OCI-LY3 (cell line): Measurements from ENCODE around the gene BCR.

Experiments used
- H2AFZ ChIP-seq: fragments of 200-600, 300-600 bp; shearing (Covaris generic); 2 replicates; pipeline ENCODE4 v1.6.0; 2014; ENCODE audit warnings: antibody characterized with exemption, low read depth, low read length
- H3K27ac ChIP-seq: fragments of 200-600, 300-600 bp; sonication (generic); 2 replicates; pipeline ENCODE4 v1.5.1; 2014; ENCODE audit warnings: mild to moderate bottlenecking, low read length, moderate library complexity, mixed read lengths
- H3K27me3 ChIP-seq: fragments of 200-600, 300-600 bp; sonication (generic); 2 replicates; pipeline ENCODE4 v1.6.1; 2014; ENCODE audit warnings: low read depth, low read length, mixed read lengths
- H3K36me3 ChIP-seq: fragments of 200-600, 300-600 bp; sonication (generic); replicated peaks from 2 replicates; pipeline ENCODE3; 2014; ENCODE audit warnings: low read depth, low read length, mixed read lengths
- H3K4me1 ChIP-seq: fragments of 300-600, 200-600 bp; sonication (generic); 2 replicates; pipeline ENCODE4 v1.6.1; 2014; ENCODE audit warnings: low read length, mixed read lengths
- H3K4me2 ChIP-seq: fragments of 200-600, 300-600 bp; sonication (generic); 2 replicates; pipeline ENCODE4 v1.6.1; 2014; ENCODE audit warnings: low read length, mixed read lengths
- H3K4me3 ChIP-seq: fragments of 300-600, 200-600 bp; sonication (generic); 2 replicates; pipeline ENCODE4 v1.5.1; 2014; ENCODE audit warnings: antibody characterized with exemption, mild to moderate bottlenecking, low read length, moderate library complexity
- H3K79me2 ChIP-seq: fragments of 300-600, 200-600 bp; shearing (Covaris generic); 2 replicates; pipeline ENCODE4 v1.6.1; 2014; ENCODE audit warnings: mild to moderate bottlenecking, low read length, mixed read lengths
- H3K9ac ChIP-seq: fragments of 300-600, 200-600 bp; shearing (Covaris generic); 2 replicates; pipeline ENCODE4 v1.6.0; 2014; ENCODE audit warnings: mild to moderate bottlenecking, low read length, moderate library complexity
- H3K9me3 ChIP-seq: fragments of 200-600, 300-600 bp; shearing (Covaris generic); 2 replicates; pipeline ENCODE4 v1.6.1; 2014; ENCODE audit warnings: low read length, mixed read lengths; ENCODE audit not compliant: insufficient read depth
- H4K20me1 ChIP-seq: fragments of 200-600, 300-600 bp; sonication (generic); 2 replicates; pipeline ENCODE4 v1.6.1; 2016; ENCODE audit warnings: low read length, mixed read lengths; ENCODE audit not compliant: insufficient read depth
- CTCF ChIP-seq: fragments of 200-600, 300-600 bp; sonication (generic); IDR thresholded peaks from 2 replicates; pipeline ENCODE4 v1.5.1; 2014; ENCODE audit warnings: antibody characterized with exemption, low read length, low read depth
- EZH2phosphoT487 ChIP-seq: fragments of 200-600 bp; shearing (Covaris generic); IDR thresholded peaks from 2 replicates; pipeline ENCODE4 v1.6.1; 2018; ENCODE audit warnings: antibody characterized with exemption, mixed run types, low read depth

BCR gene

GRCh38 chr22:23168391-23169042 lies 11.8 kb upstream of the BCR start:
- TF ChIP-seq CTCF (no peak), EZH2phosphoT487 (no peak)

GRCh38 chr22:23169043-23169406 lies 11.3 kb upstream of the BCR start:
- Histone ChIP-seq H3K4me3 (no peak overlapping the region), H3K4me2 (no peak overlapping the region), H3K9ac (no peak overlapping the region), H3K9me3 (no peaks in the 10 kb centered on the region), H3K79me2 (no peaks in the 10 kb centered on the region), H4K20me1 (no peaks in the 10 kb centered on the region), H3K27ac (no peak overlapping the region), H3K36me3 (no peaks in the 10 kb centered on the region), H3K27me3 (peaks cover 13% of the 10 kb centered on the region), H3K4me1 (no peaks in the 10 kb centered on the region), H2AFZ (no peak overlapping the region)
- no peak for TF ChIP-seq EZH2phosphoT487
- no peak for TF ChIP-seq CTCF

More at GRCh38 chr22:23168391-23169042, 11.8 kb upstream of the BCR start:
- H3K9me3 ChIP-seq = no peaks in the 10 kb centered on the region
- H3K9ac ChIP-seq = no peak overlapping the region
- H3K4me3 ChIP-seq = no peak overlapping the region
- H3K27me3 ChIP-seq = peaks cover 13% of the 10 kb centered on the region
- H3K79me2 ChIP-seq = no peaks in the 10 kb centered on the region
- H3K36me3 ChIP-seq = no peaks in the 10 kb centered on the region
- no peak overlapping the region for H3K27ac ChIP-seq
- H2AFZ ChIP-seq = no peak overlapping the region
- no peaks in the 10 kb centered on the region for H3K4me1 ChIP-seq
- no peaks in the 10 kb centered on the region for H4K20me1 ChIP-seq
- no peak overlapping the region for H3K4me2 ChIP-seq

- H3K36me3 ChIP-seq = no peaks in the 10 kb centered on the region
- H3K4me1 ChIP-seq = 0 out of 2 replicates have a peak, but pooled peaks cover 4% of the 10 kb centered on the region
- no peak overlapping the region for H3K9ac ChIP-seq
- H4K20me1 ChIP-seq = no peaks in the 10 kb centered on the region
- no peaks in the 10 kb centered on the region for H3K79me2 ChIP-seq
- peaks cover 13% of the 10 kb centered on the region; the same call in 1 of the 2 replicates for H3K9me3 ChIP-seq
- H3K4me2 ChIP-seq = no peak overlapping the region
- no peak overlapping the region for H3K4me3 ChIP-seq
- H3K27me3 ChIP-seq = no peaks in the 10 kb centered on the region
- no peak overlapping the region for H2AFZ ChIP-seq
- H3K27ac ChIP-seq = no peak overlapping the region
- no peak for TF ChIP-seq CTCF
- no peak for TF ChIP-seq EZH2phosphoT487
These were observed 4.3 kb upstream of the BCR start for GRCh38 chr22:23175817-23176644.

GRCh38 chr22:23176645-23177027 lies 3.7 kb upstream of the BCR start:
- H3K4me2 ChIP-seq = no peak overlapping the region
- no peaks in the 10 kb centered on the region for H4K20me1 ChIP-seq
- no peaks in the 10 kb centered on the region for H3K36me3 ChIP-seq
- no peak overlapping the region for H2AFZ ChIP-seq
- 0 out of 2 replicates have a peak, but pooled peaks cover 4% of the 10 kb centered on the region for H3K4me1 ChIP-seq
- H3K9ac ChIP-seq = no peak overlapping the region
- no peak overlapping the region for H3K27ac ChIP-seq
- H3K9me3 ChIP-seq = peaks cover 13% of the 10 kb centered on the region; the same call in 1 of the 2 replicates
- TF ChIP-seq CTCF (no peak), EZH2phosphoT487 (no peak)
- H3K79me2 ChIP-seq = no peaks in the 10 kb centered on the region
- no peak overlapping the region for H3K4me3 ChIP-seq
- no peaks in the 10 kb centered on the region for H3K27me3 ChIP-seq
